Stimulated activated CD4-positive, alpha-beta T cell treated with anti-CD3 and anti-CD28 coated beads, Interleukin-4, amount 100 ng/mL, for 24 hours (primary cell): ENCODE results near the gene NELFA.
"Not testable (repeated sequence)": the region's sequence is repeated elsewhere in the genome, so short reads cannot be mapped to it uniquely, and the experiment has no call there.

Source experiments
- DNase-seq: peaks from one replicate; pipeline ENCODE4 v3.0.0-alpha.2; 2020

Gene NELFA

DNA sequence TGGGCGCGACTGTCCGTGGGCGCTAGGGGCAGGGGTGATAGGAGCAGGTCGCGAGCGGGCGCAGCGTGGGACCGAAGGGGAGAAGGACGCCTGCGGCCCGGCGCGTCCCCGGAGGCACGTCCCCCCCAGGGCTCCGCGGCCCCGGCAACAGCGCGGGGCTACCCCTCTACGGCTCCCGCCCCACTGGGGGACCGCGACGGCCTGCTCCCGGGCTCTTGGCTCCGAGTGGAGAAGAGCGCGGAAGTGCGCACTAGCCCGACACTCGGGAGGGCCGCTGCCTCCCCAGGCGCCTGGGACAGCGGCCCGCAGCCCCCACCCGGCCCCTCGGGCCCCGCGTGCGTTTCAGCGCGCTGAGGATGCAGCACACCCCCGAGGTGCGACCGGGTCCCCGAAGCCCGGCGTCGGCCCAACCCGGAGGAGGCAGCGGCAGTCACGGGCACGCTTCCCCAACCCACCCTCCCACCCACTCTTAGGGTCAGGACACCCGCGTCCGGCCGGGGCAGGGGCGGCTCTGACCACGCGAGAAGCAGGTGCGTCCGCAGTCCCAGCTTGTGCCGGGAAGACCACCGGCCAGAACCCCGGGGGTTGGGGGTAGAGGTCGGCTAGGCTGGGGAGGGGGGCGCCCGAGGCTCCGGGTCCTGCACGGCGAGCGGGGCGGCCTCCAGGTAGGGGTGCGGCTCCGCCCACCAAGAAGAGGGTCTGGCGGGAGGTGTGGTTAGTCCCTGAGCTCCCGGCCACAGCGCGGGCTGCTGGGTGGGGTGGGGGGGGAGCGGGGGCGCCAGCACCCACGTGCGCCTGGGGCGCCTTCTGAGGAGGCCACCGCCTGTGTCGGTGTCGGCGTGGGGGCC is 31.8 kb upstream of the NELFA start:
- no peak for DNase-seq

- no peak for DNase-seq
Observed at GRCh38 chr4:2036866-2037265, 28.1 kb upstream of the NELFA start.

DNA sequence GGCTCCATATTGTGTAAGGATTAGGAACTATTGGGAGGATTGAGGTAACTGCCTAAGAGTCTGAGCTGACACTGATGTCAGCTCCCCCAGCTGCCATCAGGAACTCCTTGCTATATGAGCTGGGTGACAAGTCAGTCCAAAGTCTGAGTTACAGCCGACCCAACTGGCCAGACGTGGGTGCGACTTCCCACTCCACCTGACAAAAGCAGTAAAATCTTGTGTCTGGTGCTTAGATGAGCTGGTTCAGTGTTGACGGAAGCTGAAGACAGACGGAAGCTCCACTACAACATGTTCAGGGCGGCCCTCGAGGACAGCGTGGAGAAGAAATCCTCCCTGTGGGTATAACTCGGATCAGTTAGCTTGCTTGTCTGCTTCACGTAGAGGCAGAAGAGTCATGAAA is 27.6 kb upstream of the NELFA start:
- no peak for DNase-seq

- DNase-seq, result not testable (repeated sequence)
Observed at GRCh38 chr4:2031161-2031560, 22.4 kb upstream of the NELFA start.

GRCh38 chr4:2027120-2027519 is 18.3 kb upstream of the NELFA start:
- not testable (repeated sequence) for DNase-seq

DNA sequence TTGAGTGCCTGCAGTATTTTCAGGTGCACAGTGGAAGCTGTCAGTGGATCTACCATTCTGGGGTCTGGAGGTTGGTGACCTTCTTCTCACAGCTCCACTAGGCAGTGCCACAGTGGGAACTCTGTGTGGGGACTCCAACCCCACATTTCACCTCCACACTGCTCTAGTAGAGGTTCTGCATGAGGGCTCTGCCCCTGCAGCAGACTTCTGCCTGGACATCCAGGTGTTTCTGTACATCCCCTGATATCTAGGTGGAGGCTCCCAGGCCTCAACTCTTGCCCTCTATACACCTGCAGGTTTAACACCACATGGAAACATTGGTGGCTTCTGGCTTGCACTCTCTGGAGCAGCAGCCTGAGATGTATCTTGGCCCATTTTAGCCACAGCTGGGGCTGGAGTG is 17.0 kb upstream of the NELFA start:
- DNase-seq, result no peak

DNA sequence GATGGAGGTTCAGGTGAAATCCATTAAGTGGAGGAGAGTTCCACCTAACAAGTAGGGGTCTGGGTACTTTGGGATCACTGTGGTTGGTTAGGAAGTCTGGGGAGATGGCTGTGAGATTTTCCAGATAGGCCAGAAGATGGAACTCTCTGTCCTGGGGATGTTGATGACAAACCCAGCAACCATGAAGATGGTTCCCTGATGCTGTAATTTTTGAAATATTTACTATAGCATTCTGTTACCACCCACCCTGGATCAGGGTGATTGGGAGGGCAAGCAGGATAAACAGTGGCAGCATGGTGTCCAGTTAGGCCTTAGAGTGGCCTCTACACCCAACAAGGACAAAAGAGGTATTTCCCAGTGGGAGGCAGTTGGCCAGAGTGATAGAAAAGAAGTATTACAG is 15.9 kb upstream of the NELFA start:
- no peak for DNase-seq

DNA sequence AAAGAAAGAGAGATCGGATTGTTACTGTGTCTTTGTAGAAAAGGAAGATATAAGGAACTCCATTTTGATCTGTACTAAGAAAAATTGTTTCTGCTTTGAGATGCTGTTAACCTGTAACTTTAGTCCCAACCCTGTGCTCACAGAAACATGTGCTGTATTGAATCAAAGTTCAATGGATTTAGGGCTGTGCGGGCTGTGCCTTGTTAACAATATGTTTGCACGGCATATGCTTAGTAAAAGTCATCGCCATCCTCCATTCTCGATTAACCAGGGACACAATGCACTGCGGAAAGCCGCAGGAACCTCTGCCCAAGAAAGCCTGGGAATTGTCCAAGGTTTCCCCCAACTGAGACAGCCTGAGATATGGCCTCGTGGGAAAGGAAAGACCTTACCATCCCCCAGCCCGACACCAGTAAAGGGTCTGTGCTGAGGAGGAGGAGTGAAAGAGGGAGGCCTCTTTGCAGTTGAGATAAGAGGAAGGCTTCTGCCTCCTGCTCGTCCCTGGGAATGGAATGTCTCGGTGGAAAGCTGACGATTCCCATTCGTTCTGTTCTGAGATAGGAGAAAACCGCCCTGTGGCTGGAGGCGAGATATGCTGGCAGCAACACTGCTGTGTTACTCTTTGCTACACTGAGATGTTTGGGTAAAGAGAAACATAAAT is 12.7 kb upstream of the NELFA start:
- not testable (repeated sequence) for DNase-seq

- no peak for DNase-seq
Observed at GRCh38 chr4:2015008-2015407, 6.2 kb upstream of the NELFA start.

DNA sequence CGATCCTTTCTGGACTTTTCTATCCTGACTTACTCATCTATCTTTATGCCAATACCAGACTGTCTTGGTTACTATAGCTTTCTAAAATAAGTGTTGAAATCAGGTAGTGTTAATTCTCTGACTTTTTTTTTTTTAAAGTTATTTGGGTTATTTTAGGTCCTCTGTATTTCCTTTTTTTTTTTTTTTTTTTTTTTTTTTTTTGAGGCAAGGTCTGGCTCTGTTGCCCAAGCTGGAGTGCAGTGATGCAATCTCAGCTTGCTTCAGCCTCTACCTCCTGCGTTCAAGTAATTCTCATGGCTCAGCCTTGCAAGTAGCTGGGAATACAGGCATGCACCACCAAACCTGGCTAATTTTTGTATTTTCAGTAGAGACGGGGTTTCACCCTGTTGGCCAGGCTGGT is 2.8 kb upstream of the NELFA start:
- no peak for DNase-seq

DNA sequence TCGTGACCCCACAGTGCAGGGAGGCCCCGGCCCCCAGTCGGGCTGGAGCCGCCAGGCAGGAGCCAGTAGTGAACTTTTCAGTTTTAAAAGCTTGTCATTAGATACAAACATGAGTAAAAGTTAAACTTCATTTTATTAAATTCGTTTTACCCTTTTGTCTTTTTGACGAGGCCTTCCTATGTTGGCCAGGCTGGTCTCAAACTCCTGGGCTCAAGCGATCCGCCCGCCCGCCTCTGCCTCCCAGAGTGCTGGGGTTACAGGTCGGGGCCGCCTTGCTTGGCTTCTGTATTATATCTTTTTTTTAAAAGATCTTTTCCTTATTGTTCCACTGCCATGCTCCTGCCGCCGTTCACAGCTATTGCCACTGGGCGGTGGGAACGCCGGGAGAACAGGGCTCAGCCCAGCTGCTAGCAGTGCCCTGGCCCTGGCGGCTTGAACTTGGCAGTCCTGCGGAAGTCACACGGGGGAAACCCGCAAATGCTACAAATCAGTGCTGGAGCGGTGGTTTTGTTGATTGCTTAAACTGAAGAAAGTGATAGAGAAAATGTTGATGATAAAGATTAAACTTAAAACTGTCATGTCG is 968 bp upstream of the NELFA start:
- peak; percentile 51 for DNase-seq

DNA sequence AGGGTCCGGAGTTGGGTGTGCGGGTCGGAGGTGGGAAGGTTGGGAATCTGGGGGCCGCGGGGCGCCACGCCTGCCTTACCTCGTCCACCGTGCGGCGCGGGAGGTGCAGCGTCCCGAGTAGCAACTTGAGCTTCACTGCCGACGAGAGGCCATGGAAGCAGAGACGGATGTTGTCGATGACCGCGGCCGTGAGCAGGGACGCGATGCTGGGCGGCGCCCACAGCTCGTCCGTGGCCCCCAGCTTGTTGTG is 178 bp downstream of the NELFA start:
- DNase-seq, result no peak

GRCh38 chr4:2007804-2008670 is 737 bp downstream of the NELFA start:
- DNase-seq, result no peak

DNA sequence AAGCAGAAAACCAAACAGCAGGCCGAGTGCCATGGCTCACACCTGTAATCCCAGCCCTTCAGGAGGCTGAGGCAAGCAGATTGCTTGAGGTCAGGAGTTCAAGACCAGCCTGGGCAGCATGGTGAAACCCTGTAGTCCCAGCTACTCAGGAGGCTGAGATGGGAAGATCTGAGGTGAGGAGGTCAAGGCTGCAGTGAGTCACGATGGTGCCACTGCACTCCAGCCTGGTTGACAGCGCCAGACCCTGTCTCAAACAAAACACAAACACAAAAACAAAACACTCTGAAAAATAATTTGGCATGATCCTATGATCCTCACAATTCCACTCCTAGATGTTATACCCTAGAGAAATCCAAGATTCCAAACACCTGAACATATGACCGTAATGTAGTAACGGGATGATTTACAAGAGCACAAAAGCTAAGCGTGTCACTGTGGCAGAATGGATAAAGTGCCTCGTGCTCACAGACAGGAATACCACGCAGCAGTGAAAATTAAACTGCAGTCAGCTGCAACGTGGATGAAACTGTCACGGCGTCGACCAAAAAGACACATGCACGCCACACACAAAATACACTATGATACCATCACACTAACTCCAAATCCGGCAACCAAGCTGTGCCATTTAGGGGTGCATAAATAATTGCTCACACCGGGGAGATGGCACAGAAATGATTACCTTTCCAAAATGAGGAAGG is 1.7 kb downstream of the NELFA start:
- no peak for DNase-seq

DNA sequence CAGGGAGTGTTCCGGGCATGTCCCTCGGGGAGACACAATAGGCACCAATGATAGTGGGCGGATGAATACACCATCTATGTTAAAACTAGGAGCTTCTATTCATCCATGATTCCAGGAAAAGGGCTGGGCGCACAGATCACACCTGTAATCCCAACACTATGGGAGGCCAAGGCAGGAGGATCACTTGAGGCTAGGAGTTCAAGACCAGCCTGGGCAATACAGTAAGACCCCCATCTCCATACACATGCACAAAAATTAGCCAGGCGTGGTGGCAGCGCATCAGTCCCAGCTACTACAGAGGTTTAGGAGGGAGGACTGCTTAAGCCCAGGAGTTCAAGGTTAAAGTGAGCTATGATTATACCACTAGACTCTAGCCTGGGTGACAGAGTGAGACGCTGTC is 2.4 kb downstream of the NELFA start:
- DNase-seq, result no peak

GRCh38 chr4:2003361-2003760 is 5.4 kb downstream of the NELFA start:
- not testable (repeated sequence) for DNase-seq

GRCh38 chr4:1999308-1999707 is 9.5 kb downstream of the NELFA start:
- not testable (repeated sequence) for DNase-seq

- no peak for DNase-seq
Observed at GRCh38 chr4:1998296-1998695, 10.5 kb downstream of the NELFA start.

DNA sequence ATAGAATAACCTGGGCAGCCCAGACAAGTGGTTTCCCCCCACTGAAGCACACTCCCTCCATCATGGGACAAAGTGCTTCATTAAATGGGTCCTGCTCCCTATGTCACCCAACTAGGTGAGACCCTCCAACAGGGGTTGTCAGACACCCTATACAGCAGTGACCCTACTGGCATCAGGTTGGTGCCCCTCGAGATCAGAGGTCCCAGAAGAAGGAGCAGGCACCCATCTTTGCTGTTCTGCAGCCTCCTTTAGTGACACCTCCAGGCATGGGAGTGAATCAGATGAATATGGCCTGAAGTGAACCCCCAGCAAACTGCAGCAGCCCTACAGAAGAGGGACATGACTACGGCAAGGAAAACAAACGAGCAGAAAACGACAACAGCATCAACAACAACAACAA is 11.1 kb downstream of the NELFA start:
- no peak for DNase-seq

DNA sequence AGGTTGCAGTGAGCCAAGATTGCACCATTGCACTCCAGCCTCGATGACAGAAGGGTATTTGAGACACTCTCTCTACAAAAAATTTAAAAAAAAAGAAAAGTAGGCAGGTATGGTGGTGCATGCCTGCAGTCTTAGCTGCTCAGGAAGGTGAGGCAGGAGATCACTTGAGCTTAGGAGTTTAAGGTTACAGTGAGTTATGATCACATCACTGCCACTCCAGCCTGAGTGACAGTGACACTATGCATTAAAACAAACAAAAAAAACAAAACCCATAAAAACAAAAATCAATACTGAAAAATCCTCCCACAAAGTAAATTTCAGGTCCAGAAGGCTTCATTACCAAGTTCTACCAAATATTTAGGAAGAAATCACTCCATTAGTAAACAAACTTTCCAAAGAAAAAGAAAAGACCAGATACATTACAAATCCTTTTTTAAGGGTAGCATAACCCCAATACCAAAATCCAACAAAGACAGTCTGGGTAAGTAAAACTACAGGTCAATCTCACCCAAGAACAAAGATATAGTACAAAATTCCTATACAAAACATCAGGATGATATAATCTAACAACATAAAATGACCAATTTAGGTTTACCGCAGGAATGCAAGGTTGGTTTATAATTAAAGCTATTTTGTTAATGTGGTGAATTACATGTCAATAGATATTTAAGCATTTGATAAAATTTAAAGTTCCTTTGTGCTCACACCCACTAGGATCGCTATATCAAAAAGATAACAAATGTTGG is 11.7 kb downstream of the NELFA start:
- no peak for DNase-seq

DNA sequence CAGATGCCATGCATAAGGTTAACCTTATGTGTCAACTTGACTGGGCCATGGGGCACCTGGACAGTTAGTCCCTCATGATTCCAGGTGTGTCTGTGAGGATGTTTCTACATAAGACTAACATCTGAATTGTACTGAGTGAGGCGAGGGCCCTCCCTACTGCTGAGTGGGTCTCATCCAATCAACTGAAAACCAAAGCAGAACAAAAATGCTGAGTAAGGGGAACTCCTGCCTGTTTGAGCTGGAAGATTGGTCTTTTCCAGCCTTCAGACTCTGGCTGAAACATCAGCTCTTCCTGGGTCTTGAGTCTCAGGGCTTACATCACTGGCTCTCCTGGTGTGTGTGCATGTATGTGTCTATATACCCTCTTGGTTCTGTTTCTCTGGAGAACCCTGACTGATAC is 13.8 kb downstream of the NELFA start:
- no peak for DNase-seq
